GM18526 (cell line): Measurements from ENCODE around the gene CENPN.

Experiments
- POLR2A ChIP-seq: IDR thresholded peaks from 3 replicates; pipeline ENCODE4 v1.6.1; 2011; ENCODE audit not compliant: insufficient read length; ENCODE audit errors: extremely low read depth

CENPN gene

GRCh38 chr16:80984124-80984892, 22.7 kb upstream of the CENPN start:
- TF ChIP-seq POLR2A, result no peak

GRCh38 chr16:80985611-80986010, 21.4 kb upstream of the CENPN start:
- TF ChIP-seq POLR2A, result no peak

DNA sequence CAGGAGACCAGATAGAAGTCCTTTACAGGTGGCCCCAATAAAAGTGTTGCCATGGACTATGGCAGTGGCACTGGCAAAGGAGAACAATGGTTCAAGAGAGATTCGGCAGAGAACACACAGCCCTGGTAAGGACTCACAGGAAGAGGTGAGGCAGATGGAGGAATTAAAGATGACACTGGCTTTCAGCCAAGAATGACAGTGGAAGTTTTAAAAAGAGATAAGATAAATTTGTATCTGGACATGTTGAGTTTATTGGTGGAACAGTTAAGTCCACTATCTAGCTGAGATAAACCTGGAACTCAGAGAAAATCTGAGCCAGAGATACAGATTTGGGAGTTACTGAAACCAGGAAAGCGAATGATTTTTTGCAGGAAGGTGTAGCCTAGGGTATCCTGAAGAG, 20.5 kb upstream of the CENPN start:
- no peak for TF ChIP-seq POLR2A

GRCh38 chr16:80988756-80989155, 18.3 kb upstream of the CENPN start:
- TF ChIP-seq POLR2A, result no peak

DNA sequence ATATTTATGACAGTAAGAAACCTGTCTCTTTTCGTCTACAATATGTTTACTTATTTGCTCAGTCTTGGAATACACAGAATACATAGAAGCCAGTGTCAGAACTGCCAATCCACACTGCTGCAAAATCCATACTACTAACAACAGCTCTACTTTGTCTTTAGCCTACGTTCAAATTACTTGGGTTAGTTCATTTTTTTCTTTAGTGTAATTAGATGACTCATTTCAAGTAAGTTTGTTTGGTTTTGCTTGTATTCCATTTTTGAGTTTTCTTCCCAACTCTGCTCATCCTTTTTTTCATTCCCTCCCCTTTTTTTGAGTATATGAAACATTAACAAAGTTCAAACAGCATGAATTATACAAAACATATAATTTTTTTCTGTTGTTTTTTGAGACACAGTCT, 17.2 kb upstream of the CENPN start:
- no peak for TF ChIP-seq POLR2A

DNA sequence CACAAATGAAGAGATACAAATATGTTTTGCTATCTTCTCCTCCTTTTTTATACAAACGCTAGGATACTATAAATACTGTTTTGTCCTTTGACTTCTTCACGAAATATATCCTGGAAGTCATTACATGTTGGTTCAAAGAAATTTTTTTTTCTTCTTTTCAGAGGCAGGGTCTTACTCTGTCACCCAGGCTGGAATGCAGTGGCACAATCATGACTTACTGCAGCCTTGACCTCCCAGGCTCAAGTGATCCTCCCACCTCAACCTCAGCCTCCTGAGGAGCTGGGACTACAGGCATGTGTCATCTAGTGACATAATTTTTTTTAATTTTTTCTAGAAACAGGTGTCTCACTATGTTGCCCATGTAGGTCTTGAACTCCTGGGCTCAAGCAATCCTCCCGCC, 16.4 kb upstream of the CENPN start:
- TF ChIP-seq POLR2A, result no peak

- no peak for TF ChIP-seq POLR2A
These were observed 16.0 kb upstream of the CENPN start for GRCh38 chr16:80990978-80991377.

DNA sequence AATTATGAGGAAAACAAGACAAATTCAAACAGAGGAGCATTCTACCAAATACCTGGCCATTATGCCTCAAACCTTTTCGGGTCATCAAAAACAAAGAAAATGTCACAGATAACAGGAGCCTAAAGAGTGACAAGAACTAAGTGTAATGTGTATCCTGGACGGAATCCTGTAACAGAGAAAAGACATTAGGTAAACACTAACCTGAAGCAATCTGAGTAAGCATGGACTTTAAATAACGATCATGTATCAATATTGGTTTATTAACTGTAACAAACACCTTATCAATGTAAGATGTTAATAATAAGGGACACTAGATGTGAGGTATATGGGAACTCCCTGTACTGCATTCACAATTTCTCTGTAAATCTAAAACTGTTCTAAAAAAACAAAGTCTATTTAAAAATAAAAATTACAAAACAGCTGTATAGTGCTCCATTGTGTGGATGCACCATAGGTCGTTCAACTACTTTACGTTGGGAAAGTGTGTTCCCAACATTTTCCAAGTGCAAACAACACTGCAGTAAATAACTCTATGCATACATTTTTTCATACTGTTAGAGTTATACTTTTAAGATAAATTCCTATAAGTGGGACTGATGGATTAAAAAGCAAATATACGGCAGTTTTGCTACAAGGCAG, 15.1 kb upstream of the CENPN start:
- TF ChIP-seq POLR2A, result no peak

GRCh38 chr16:80992676-80993293, 14.2 kb upstream of the CENPN start:
- TF ChIP-seq POLR2A, result no peak

DNA sequence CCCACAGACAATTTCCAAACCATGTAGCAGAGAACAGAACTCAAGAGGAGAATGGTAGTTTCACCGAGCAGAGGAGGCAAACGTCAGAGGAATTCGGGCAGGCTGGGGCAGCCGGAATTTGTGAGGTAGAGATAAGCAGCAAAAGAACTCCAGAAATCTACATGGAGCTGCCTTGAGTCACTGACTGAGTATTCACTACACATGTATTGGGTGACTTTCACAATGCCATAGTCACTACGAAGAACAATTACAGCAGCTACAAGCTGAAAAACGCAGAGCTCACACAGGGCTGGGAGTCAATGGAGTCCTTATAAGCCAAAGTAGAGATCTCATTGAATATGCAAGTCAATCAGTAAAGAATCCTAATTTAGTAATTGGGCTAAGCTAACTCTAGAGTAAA, 13.7 kb upstream of the CENPN start:
- no peak for TF ChIP-seq POLR2A

- TF ChIP-seq POLR2A, result no peak
These were observed 13.2 kb upstream of the CENPN start for GRCh38 chr16:80993834-80994233.

- no peak for TF ChIP-seq POLR2A
These were observed 12.6 kb upstream of the CENPN start for GRCh38 chr16:80994451-80994850.

GRCh38 chr16:80996688-80997138, 10.3 kb upstream of the CENPN start:
- no peak for TF ChIP-seq POLR2A

- TF ChIP-seq POLR2A, result no peak
These were observed 9.7 kb upstream of the CENPN start for GRCh38 chr16:80997139-80997798.

DNA sequence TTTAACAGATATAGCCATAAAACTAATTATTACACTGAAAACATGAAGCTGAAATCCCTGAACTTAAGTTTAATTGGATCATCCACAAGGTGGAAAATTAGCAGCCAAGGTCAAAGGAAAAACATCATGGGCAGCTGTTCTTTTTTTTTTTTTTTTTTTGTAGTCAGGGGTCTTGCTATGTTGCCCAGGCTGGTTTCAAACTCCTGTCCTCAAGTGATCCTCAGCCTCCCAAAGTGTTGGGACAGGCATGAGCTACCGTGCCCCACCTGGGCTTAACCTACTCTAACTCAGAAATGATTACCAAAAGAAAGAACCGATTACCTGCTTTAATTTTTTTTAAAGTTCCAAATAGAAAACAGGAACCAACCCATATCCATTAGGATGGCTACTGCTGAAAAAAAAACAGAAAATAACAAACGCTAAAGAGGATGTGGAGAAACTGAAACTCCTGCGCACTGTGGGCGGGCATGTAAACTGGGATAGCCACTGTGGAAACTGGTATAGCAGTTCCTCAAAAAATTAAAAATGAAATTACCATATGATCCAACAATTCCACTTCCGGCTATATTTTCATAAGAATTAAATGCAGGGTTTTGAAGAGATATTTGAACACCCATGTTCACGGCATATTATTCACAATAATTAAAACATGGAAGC, 8.9 kb upstream of the CENPN start:
- no peak for TF ChIP-seq POLR2A

DNA sequence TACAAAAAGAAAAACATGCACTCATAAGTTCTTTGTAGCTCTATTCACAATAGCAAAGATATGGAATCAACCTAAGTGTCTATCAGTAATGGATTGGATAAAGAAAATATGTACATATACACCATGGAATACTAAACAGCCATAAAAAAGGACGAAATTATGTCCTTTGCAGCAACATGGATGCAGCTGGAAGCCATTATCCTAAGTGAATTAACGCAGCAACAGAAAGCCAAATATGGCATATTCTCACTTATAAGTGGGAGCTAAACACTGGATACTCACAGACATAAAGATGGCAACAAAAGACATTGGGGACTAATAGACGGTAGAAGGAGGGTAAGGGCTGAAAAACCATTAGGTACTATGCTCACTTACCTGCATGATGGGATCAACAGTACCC, 6.1 kb upstream of the CENPN start:
- TF ChIP-seq POLR2A, result no peak

DNA sequence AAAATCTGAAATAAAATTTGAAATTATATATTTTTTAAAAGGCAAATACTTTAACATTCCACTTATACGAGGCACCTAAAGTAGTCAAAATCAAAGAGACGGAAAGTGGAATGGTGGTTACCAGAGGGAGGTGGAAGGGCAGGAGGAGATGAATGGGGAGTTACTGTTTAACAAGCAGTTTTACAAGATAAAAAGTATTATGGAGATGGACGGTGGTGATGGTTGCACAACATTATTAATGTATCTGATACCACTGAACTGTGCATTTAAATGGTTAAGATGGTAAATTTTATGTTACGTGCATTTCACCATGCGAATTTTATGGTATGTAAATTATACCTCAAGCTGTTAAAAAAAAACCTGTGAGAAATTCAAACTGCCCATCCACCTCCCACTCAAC, 5.7 kb upstream of the CENPN start:
- no peak for TF ChIP-seq POLR2A
